Measurements from ENCODE around the gene GCC2.
"Not testable (repeated sequence)": the region's sequence is repeated elsewhere in the genome, so short reads cannot be mapped to it uniquely, and the experiment has no call there.

- not testable (repeated sequence) for TF ChIP-seq REST, EZH2phosphoT487, JUNB (IDR thresholded peaks at IDR 0.05; ENCODE audit: unreplicated experiment)
- TF ChIP-seq, protein P1, sequence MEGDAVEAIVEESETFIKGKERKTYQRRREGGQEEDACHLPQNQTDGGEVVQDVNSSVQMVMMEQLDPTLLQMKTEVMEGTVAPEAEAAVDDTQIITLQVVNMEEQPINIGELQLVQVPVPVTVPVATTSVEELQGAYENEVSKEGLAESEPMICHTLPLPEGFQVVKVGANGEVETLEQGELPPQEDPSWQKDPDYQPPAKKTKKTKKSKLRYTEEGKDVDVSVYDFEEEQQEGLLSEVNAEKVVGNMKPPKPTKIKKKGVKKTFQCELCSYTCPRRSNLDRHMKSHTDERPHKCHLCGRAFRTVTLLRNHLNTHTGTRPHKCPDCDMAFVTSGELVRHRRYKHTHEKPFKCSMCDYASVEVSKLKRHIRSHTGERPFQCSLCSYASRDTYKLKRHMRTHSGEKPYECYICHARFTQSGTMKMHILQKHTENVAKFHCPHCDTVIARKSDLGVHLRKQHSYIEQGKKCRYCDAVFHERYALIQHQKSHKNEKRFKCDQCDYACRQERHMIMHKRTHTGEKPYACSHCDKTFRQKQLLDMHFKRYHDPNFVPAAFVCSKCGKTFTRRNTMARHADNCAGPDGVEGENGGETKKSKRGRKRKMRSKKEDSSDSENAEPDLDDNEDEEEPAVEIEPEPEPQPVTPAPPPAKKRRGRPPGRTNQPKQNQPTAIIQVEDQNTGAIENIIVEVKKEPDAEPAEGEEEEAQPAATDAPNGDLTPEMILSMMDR (conservative IDR thresholded peaks at IDR 0.05; ENCODE audit: low read depth in 2 of 2) = not testable (repeated sequence)
- TF ChIP-seq, protein P2, sequence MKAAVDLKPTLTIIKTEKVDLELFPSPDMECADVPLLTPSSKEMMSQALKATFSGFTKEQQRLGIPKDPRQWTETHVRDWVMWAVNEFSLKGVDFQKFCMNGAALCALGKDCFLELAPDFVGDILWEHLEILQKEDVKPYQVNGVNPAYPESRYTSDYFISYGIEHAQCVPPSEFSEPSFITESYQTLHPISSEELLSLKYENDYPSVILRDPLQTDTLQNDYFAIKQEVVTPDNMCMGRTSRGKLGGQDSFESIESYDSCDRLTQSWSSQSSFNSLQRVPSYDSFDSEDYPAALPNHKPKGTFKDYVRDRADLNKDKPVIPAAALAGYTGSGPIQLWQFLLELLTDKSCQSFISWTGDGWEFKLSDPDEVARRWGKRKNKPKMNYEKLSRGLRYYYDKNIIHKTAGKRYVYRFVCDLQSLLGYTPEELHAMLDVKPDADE (IDR thresholded peaks at IDR 0.05) = not testable (repeated sequence)
Measured at GRCh38 chr2:108525258-108525657, 76.3 kb downstream of the GCC2 start.
